ENCODE results near the gene ODAM.
A peak's percentile ranks its signal among the peaks of the same experiment; 100 is the strongest.
"Not testable (repeated sequence)": the region's sequence is repeated elsewhere in the genome, so short reads cannot be mapped to it uniquely, and the experiment has no call there.

Gene ODAM

GRCh38 chr4:70225824-70226223 is 30.3 kb downstream of the ODAM start, which contains the start of gene FDCSP:
FDCSP (plus strand) TSS chr4:70226124; CDS start chr4:70231195, 5,071 bp downstream.
- no peak for DNase-seq

GRCh38 chr4:70236125-70236524 is 40.6 kb downstream of the ODAM start:
- DNase-seq: peak; percentile 13

- no peak for DNase-seq
Measured at GRCh38 chr4:70239131-70239883, 43.8 kb downstream of the ODAM start.

GRCh38 chr4:70239884-70240591 is 44.5 kb downstream of the ODAM start:
- peak; percentile 68 for DNase-seq

GRCh38 chr4:70242297-70242696 is 46.8 kb downstream of the ODAM start, which contains the start of gene CSN3:
CSN3 (plus strand) TSS chr4:70242597; CDS start chr4:70244820, 2,223 bp downstream.
- not testable (repeated sequence) for DNase-seq

- peak; percentile 50 for DNase-seq
Measured at GRCh38 chr4:70243091-70243490, 47.6 kb downstream of the ODAM start.

GRCh38 chr4:70251250-70251944 is 55.9 kb downstream of the ODAM start:
- no peak for DNase-seq

- no peak for DNase-seq
Measured at GRCh38 chr4:70251945-70252277, 56.4 kb downstream of the ODAM start.

Measured in NCI-H226 (cell line).